PC-9 (cell line): Measurements from ENCODE around the gene MED9. TPM values are rescaled to one million over a fixed set of nuclear protein-coding genes. Genes with fewer than 3 reads are reported as not detected.

Experiments
- BruUV-seq: library from RNA; stranded (reverse); fragments of 400-500 nt; replicated peaks from 2 replicates; lab custom pipeline; 2021; lab: Mats Ljungman, UMichigan
- CTCF ChIA-PET: fragments of 300-600 bp; sonication (Branson Sonifier 250); formaldehyde crosslinking; loops from one replicate; lab custom pipeline; 2022; ENCODE audit warnings: antibody characterized with exemption; lab: Charles Lee
- POLR2A ChIA-PET: fragments of 300-600 bp; sonication (Branson Sonifier 250); formaldehyde crosslinking; loops from one replicate; lab custom pipeline; 2022; ENCODE audit warnings: antibody characterized with exemption; ENCODE audit not compliant: unreplicated experiment; lab: Charles Lee
- DNase-seq, 2 experiments: peaks; one replicate each; pipeline versions ENCODE4 v3.0.0 to v3.0.0-alpha.2; 2015 to 2022; ENCODE audit warnings: mixed read lengths in 1 of 2
- H2AFZ ChIP-seq: fragments of 200-600 bp; sonication (generic); 2 replicates; pipeline ENCODE4 v1.8.1; 2017; ENCODE audit warnings: antibody characterized with exemption
- H3F3A ChIP-seq: fragments of 200-600 bp; sonication (generic); 2 replicates; pipeline ENCODE4 v1.8.1; 2017; ENCODE audit warnings: antibody characterized with exemption, mild to moderate bottlenecking, low read depth; ENCODE audit not compliant: insufficient read depth
- H3K27ac ChIP-seq: fragments of 200-600 bp; sonication (generic); 2 replicates; pipeline ENCODE4 v1.6.1; 2016; ENCODE audit warnings: mixed run types
- H3K27me3 ChIP-seq: fragments of 200-600 bp; sonication (generic); 2 replicates; pipeline ENCODE4 v1.6.1; 2016; ENCODE audit warnings: low read depth, mixed run types; ENCODE audit not compliant: insufficient read depth
- H3K36me3 ChIP-seq: fragments of 200-600 bp; sonication (generic); 2 replicates; pipeline ENCODE4 v1.6.1; 2016; ENCODE audit warnings: low read depth, mixed run types
- H3K4me1 ChIP-seq: fragments of 200-600 bp; sonication (generic); replicated peaks from 2 replicates; pipeline ENCODE4 v1.6.1; 2016; ENCODE audit warnings: mixed run types; ENCODE audit not compliant: insufficient read depth
- H3K4me2 ChIP-seq: fragments of 200-600 bp; sonication (generic); 2 replicates; pipeline ENCODE4 v1.6.1; 2017; ENCODE audit warnings: mixed run types
- H3K4me3 ChIP-seq: fragments of 200-600 bp; sonication (generic); 2 replicates; pipeline ENCODE4 v1.6.1; 2016; ENCODE audit warnings: mixed run types
- H3K79me2 ChIP-seq: fragments of 200-600 bp; sonication (generic); 2 replicates; pipeline ENCODE4 v1.6.1; 2017; ENCODE audit warnings: low read depth, mixed run types
- H3K9me2 ChIP-seq: fragments of 200-600 bp; sonication (generic); 2 replicates; pipeline ENCODE4 v1.8.1; 2017; ENCODE audit warnings: mild to moderate bottlenecking; ENCODE audit not compliant: insufficient read depth
- H3K9me3 ChIP-seq: fragments of 200-600 bp; sonication (generic); 2 replicates; pipeline ENCODE4 v1.8.1; 2016; ENCODE audit warnings: low read depth; ENCODE audit not compliant: insufficient read depth
- H4K20me1 ChIP-seq: fragments of 200-600 bp; sonication (generic); 2 replicates; pipeline ENCODE4 v1.8.1; 2017; ENCODE audit not compliant: insufficient read depth
- CTCF ChIP-seq: fragments of 200-600 bp; sonication (generic); conservative IDR thresholded peaks from 2 replicates; pipeline ENCODE4 v1.6.1; 2017; ENCODE audit warnings: mixed run types, antibody characterized with exemption, mild to moderate bottlenecking, moderate library complexity
- EZH2 ChIP-seq: fragments of 200-600 bp; sonication (generic); IDR thresholded peaks from 2 replicates; pipeline ENCODE4 v1.8.0; 2017; ENCODE audit warnings: antibody characterized with exemption, low read depth
- intact Hi-C: fragments of 100-400 bp; cut with micrococcal nuclease; formaldehyde crosslinking; loops from one replicate; pipeline ENCODE4 v1.10.0; 2022; ENCODE audit not compliant: unreplicated experiment
- total RNA-seq: library from RNA; stranded (reverse); gene quantifications from 2 replicates; pipeline ENCODE4 v1.2.3, GENCODE V29; 2021

The MED9 gene
- total RNA-seq, 1 experiment from 2014 or later = 15.8 TPM

GRCh38 chr17:17512866-17513265 is 36.1 kb downstream of the MED9 start:
- Histone ChIP-seq H2AFZ (no peak overlapping the region), H3K36me3 (no peaks in the 10 kb centered on the region), H3K27ac (no peak overlapping the region), H3K4me2 (no peak overlapping the region), H3K79me2 (no peaks in the 10 kb centered on the region), H4K20me1 (peaks cover 90% of the 10 kb centered on the region), H3F3A (no peaks in the 10 kb centered on the region; the same call in 1 of the 2 replicates), H3K9me2 (no peaks in the 10 kb centered on the region), H3K4me3 (no peak overlapping the region), H3K27me3 (no peaks in the 10 kb centered on the region), H3K4me1 (peaks cover 24% of the 10 kb centered on the region), H3K9me3 (no peaks in the 10 kb centered on the region)
- ChIA-PET POLR2A (no interaction called here), CTCF (interaction anchor here (0.6 to 3.1 kb wide), 2 partner anchors 16 to 155 kb away, joined by 3 to 13 read pairs; partner anchors contain the start of gene RASD1)
- no peak for DNase-seq
- TF ChIP-seq CTCF = no peak
- no peak for TF ChIP-seq EZH2
- no TSS peak for BruUV-seq
- intact Hi-C loops = no loop called here

- Histone ChIP-seq H3K27me3 (no peaks in the 10 kb centered on the region), H3K27ac (no peak overlapping the region), H3K4me1 (peaks cover 24% of the 10 kb centered on the region), H3K79me2 (no peaks in the 10 kb centered on the region), H3K9me3 (no peaks in the 10 kb centered on the region), H3K9me2 (no peaks in the 10 kb centered on the region), H4K20me1 (peaks cover 92% of the 10 kb centered on the region), H3K36me3 (no peaks in the 10 kb centered on the region), H3K4me2 (no peak overlapping the region), H3F3A (no peaks in the 10 kb centered on the region; the same call in 1 of the 2 replicates), H3K4me3 (no peak overlapping the region), H2AFZ (no peak overlapping the region)
- ChIA-PET CTCF (no interaction called here), POLR2A (no interaction called here)
- DNase-seq = no peak
- BruUV-seq = no TSS peak
- intact Hi-C loops = no loop called here
- TF ChIP-seq CTCF (no peak), EZH2 (no peak)
Observed at GRCh38 chr17:17513626-17514025, 36.8 kb downstream of the MED9 start.

- H2AFZ ChIP-seq = no peak overlapping the region
- H3K9me3 ChIP-seq = no peaks in the 10 kb centered on the region
- H3K27ac ChIP-seq = no peak overlapping the region
- ChIA-PET CTCF (no interaction called here), POLR2A (no interaction called here)
- no peak overlapping the region for H3K4me2 ChIP-seq
- no peaks in the 10 kb centered on the region for H3K36me3 ChIP-seq
- no peaks in the 10 kb centered on the region for H3K9me2 ChIP-seq
- no peaks in the 10 kb centered on the region for H3K27me3 ChIP-seq
- H3K79me2 ChIP-seq = no peaks in the 10 kb centered on the region
- H3K4me3 ChIP-seq = no peak overlapping the region
- TF ChIP-seq CTCF = no peak
- TF ChIP-seq EZH2 = no peak
- DNase-seq = no peak
- H4K20me1 ChIP-seq = peaks cover 92% of the 10 kb centered on the region
- no TSS peak for BruUV-seq
- H3K4me1 ChIP-seq = peaks cover 24% of the 10 kb centered on the region
- no peaks in the 10 kb centered on the region; the same call in 1 of the 2 replicates for H3F3A ChIP-seq
- intact Hi-C loops = no loop called here
Observed at GRCh38 chr17:17514361-17514992, 37.7 kb downstream of the MED9 start.
